ENCODE measurements around the gene SLIT3. TPM values are rescaled to one million over a fixed set of nuclear protein-coding genes. Genes with fewer than 3 reads are reported as not detected.

SLIT3 gene
- total RNA-seq, 1 experiment from 2014 or later = 0.44 TPM

- H3K9ac ChIP-seq (ENCODE audit: low read length) = no peak overlapping the region
- peaks cover 33% of the 10 kb centered on the region for H3K27me3 ChIP-seq (ENCODE audit: low read length)
- POLR2A ChIA-PET (ENCODE audit: unreplicated experiment) = no interaction called here
Observed at GRCh38 chr5:168801567-168801966, 499.4 kb downstream of the SLIT3 start.

GRCh38 chr5:168800701-168801100, 500.2 kb downstream of the SLIT3 start:
- Histone ChIP-seq H3K9me3 (ENCODE audit: low read length) (no peaks in the 10 kb centered on the region), H3K4me3 (ENCODE audit: low read length) (no peak overlapping the region), H3K27ac (ENCODE audit: low read length) (no peak overlapping the region), H3K27me3 (ENCODE audit: low read length) (peaks cover 36% of the 10 kb centered on the region), H4K20me1 (ENCODE audit: low read length) (no peaks in the 10 kb centered on the region), H3K36me3 (ENCODE audit: low read depth, low read length) (no peaks in the 10 kb centered on the region), H3K4me1 (ENCODE audit: insufficient read depth, low read length) (no peaks in the 10 kb centered on the region), H3K4me2 (ENCODE audit: low read length) (no peak overlapping the region), H3K79me2 (ENCODE audit: low read length) (no peaks in the 10 kb centered on the region), H3K9ac (ENCODE audit: low read length) (no peak overlapping the region), H2AFZ (ENCODE audit: low read length) (no peak overlapping the region), H3F3A (ENCODE audit: low read length, unreplicated experiment) (no peaks in the 10 kb centered on the region), H3K9me2 (replicated peaks; ENCODE audit: low read length) (no peaks in the 10 kb centered on the region)
- CTCF ChIA-PET = no interaction called here
- intact Hi-C loops (cut with micrococcal nuclease) = no loop called here
- TF ChIP-seq EZH2phosphoT487 (IDR thresholded peaks at IDR 0.05; ENCODE audit: borderline replicate concordance, low read length) (no peak), CTCF (conservative IDR thresholded peaks at IDR 0.05; ENCODE audit: low read depth, low read length) (no peak), EZH2 (IDR thresholded peaks at IDR 0.05; ENCODE audit: low read length, unreplicated experiment) (no peak)
- no TSS peak for BruUV-seq (replicated peaks)
- ATAC-seq (no peak), DNase-seq (no peak)
- POLR2A ChIA-PET (ENCODE audit: unreplicated experiment) = no interaction called here

More at GRCh38 chr5:168801567-168801966, 499.4 kb downstream of the SLIT3 start:
- Histone ChIP-seq H3F3A (ENCODE audit: low read length, unreplicated experiment) (no peaks in the 10 kb centered on the region), H3K36me3 (ENCODE audit: low read depth, low read length) (no peaks in the 10 kb centered on the region), H3K4me3 (ENCODE audit: low read length) (no peak overlapping the region), H3K9me3 (ENCODE audit: low read length) (no peaks in the 10 kb centered on the region), H3K27ac (ENCODE audit: low read length) (no peak overlapping the region), H3K9me2 (replicated peaks; ENCODE audit: low read length) (no peaks in the 10 kb centered on the region), H3K4me2 (ENCODE audit: low read length) (no peak overlapping the region), H4K20me1 (ENCODE audit: low read length) (no peaks in the 10 kb centered on the region), H3K4me1 (ENCODE audit: insufficient read depth, low read length) (no peaks in the 10 kb centered on the region), H2AFZ (ENCODE audit: low read length) (no peak overlapping the region), H3K79me2 (ENCODE audit: low read length) (no peaks in the 10 kb centered on the region)
- ATAC-seq = no peak
- DNase-seq = no peak
- CTCF ChIA-PET = no interaction called here
- intact Hi-C loops (cut with micrococcal nuclease) = no loop called here
- no TSS peak for BruUV-seq (replicated peaks)
- TF ChIP-seq CTCF (conservative IDR thresholded peaks at IDR 0.05; ENCODE audit: low read depth, low read length) (no peak), EZH2 (IDR thresholded peaks at IDR 0.05; ENCODE audit: low read length, unreplicated experiment) (no peak), EZH2phosphoT487 (IDR thresholded peaks at IDR 0.05; ENCODE audit: borderline replicate concordance, low read length) (no peak)

GRCh38 chr5:168798065-168799023, 502.6 kb downstream of the SLIT3 start:
- intact Hi-C loops (cut with micrococcal nuclease) = no loop called here
- ChIA-PET POLR2A (ENCODE audit: unreplicated experiment) (no interaction called here), CTCF (no interaction called here)
- Histone ChIP-seq H3K27ac (ENCODE audit: low read length) (no peak overlapping the region), H3K9me3 (ENCODE audit: low read length) (no peaks in the 10 kb centered on the region), H3K4me3 (ENCODE audit: low read length) (no peak overlapping the region), H3F3A (ENCODE audit: low read length, unreplicated experiment) (no peaks in the 10 kb centered on the region), H3K36me3 (ENCODE audit: low read depth, low read length) (no peaks in the 10 kb centered on the region), H3K9ac (ENCODE audit: low read length) (no peak overlapping the region), H3K4me2 (ENCODE audit: low read length) (no peak overlapping the region), H3K27me3 (ENCODE audit: low read length) (peaks cover 50% of the 10 kb centered on the region), H4K20me1 (ENCODE audit: low read length) (no peaks in the 10 kb centered on the region), H3K9me2 (replicated peaks; ENCODE audit: low read length) (no peaks in the 10 kb centered on the region), H3K4me1 (ENCODE audit: insufficient read depth, low read length) (no peaks in the 10 kb centered on the region), H2AFZ (ENCODE audit: low read length) (no peak overlapping the region), H3K79me2 (ENCODE audit: low read length) (no peaks in the 10 kb centered on the region)
- BruUV-seq (replicated peaks) = no TSS peak
- ATAC-seq (no peak), DNase-seq (no peak)
- no peak for TF ChIP-seq EZH2phosphoT487 (IDR thresholded peaks at IDR 0.05; ENCODE audit: borderline replicate concordance, low read length)
- no peak for TF ChIP-seq EZH2 (IDR thresholded peaks at IDR 0.05; ENCODE audit: low read length, unreplicated experiment)
- no peak for TF ChIP-seq CTCF (conservative IDR thresholded peaks at IDR 0.05; ENCODE audit: low read depth, low read length)

All from PC-3 (cell line).